ENCODE data around the gene RFC2.

RFC2 gene

GRCh38 chr7:74194686-74195085, 59.5 kb downstream of the RFC2 start:
- in situ Hi-C loops (cut with HindIII; ENCODE audit: low sequenced_read_pairs), result no loop called here

GRCh38 chr7:74193913-74194312, 60.3 kb downstream of the RFC2 start:
- in situ Hi-C loops (cut with HindIII; ENCODE audit: low sequenced_read_pairs), result no loop called here

DNA sequence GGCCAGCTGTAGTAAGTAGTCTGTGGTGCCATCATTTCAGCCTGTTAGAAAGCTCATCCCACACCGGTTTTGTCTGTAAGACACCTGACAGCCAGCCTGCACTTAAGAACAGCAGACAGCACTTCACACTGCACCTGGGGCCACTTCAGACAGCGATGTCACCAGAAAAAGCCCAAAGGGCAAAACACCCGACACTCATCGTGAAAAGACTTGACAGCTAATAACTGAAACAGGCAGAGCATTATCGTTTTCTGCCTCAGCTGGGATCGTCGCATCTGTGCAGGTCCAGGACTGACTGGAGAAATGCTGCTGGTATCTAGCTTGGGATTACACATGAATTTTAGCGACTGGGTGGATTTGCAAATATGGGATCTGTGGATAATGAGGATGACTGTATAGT, 61.1 kb downstream of the RFC2 start:
- in situ Hi-C loops (cut with HindIII; ENCODE audit: low sequenced_read_pairs), result no loop called here

GRCh38 chr7:74191231-74191630, 63.0 kb downstream of the RFC2 start:
- in situ Hi-C loops (cut with HindIII; ENCODE audit: low sequenced_read_pairs), result no loop called here

- in situ Hi-C loops (cut with HindIII; ENCODE audit: low sequenced_read_pairs), result no loop called here
These were observed 63.9 kb downstream of the RFC2 start for GRCh38 chr7:74190259-74190658.

DNA sequence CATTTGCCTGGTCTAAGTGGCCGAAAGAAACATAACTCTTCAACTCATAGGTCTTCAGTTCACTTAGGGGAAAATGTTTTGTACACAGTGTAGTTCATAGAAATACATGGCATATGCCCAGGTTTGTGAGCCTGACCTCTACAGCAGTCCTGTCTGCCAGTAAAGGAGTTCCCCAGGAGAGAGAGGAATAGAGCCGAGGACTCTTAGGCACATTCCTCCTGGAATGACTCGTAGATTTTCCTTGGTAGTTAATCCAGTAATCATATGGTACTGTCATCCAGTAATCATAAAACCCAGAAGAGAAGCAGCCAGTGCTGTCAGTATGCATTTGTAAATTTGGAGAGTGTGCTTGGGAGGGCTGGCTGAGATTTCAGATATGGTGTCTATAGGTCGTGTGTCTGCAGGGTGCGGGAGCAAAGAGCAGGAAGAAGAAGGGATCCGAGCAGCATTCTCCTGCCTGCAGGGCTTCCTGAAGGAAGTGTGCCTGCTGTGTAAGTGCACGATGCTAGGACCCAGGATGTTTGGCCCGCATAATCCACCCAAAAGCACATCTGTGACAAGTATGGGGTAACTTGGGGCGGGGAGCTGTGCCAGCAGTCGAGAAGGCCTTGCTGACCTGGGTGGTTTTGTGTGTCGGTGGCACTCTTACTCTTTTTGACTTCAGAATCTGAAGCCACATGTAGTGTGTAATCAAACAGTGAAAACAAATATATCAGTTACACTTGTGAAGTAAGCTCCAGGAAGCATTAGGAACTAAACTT, 66.1 kb downstream of the RFC2 start:
- in situ Hi-C loops (cut with HindIII; ENCODE audit: low sequenced_read_pairs), result loop anchor here (10.0 kb wide), 1 partner anchor 123 kb away; no protein-coding TSS in a partner anchor

DNA sequence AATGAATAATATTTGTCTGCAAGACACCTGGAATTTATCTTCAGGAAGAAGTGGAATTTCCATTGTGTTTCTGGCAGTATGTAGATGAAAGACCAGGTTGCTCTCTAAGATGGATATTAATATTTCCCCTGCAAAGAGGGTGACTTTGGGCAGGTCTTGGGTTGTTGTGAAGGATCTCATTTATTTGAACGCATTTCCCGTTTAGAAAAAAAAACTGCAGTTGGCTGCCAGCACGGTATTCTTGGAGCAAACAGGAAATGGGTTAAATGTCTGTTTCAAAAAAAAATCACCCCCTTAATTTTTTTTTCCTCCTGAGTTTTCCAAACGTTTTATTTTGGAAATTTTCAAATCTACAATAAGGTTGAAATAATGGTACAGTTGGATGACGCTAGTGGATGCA, 68.6 kb downstream of the RFC2 start:
- in situ Hi-C loops (cut with HindIII; ENCODE audit: low sequenced_read_pairs), result loop anchor here (10.0 kb wide), 1 partner anchor 121 kb away; no protein-coding TSS in a partner anchor

- in situ Hi-C loops (cut with HindIII; ENCODE audit: low sequenced_read_pairs), result loop anchor here (10.0 kb wide), 1 partner anchor 120 kb away; no protein-coding TSS in a partner anchor
These were observed 69.2 kb downstream of the RFC2 start for GRCh38 chr7:74185016-74185415.

GRCh38 chr7:74183653-74184450, 70.3 kb downstream of the RFC2 start:
- in situ Hi-C loops (cut with HindIII; ENCODE audit: low sequenced_read_pairs), result loop anchor here (10.0 kb wide), 1 partner anchor 119 kb away; no protein-coding TSS in a partner anchor

GRCh38 chr7:74183142-74183541, 71.1 kb downstream of the RFC2 start:
- in situ Hi-C loops (cut with HindIII; ENCODE audit: low sequenced_read_pairs), result loop anchor here (10.0 kb wide), 1 partner anchor 118 kb away; no protein-coding TSS in a partner anchor

- in situ Hi-C loops (cut with HindIII; ENCODE audit: low sequenced_read_pairs), result loop anchor here (10.0 kb wide), 1 partner anchor 118 kb away; no protein-coding TSS in a partner anchor
These were observed 71.6 kb downstream of the RFC2 start for GRCh38 chr7:74182453-74183090.

GRCh38 chr7:74181821-74182220, 72.4 kb downstream of the RFC2 start:
- in situ Hi-C loops (cut with HindIII; ENCODE audit: low sequenced_read_pairs), result loop anchor here (10.0 kb wide), 1 partner anchor 117 kb away; no protein-coding TSS in a partner anchor
